Measurements from ENCODE around the gene TMEM179B. TPM values are rescaled to one million over a fixed set of nuclear protein-coding genes. Genes with fewer than 3 reads are reported as not detected.

The TMEM179B gene
- polyA plus RNA-seq, 3 donors = 95.8 to 236 (median 220) TPM

DNA sequence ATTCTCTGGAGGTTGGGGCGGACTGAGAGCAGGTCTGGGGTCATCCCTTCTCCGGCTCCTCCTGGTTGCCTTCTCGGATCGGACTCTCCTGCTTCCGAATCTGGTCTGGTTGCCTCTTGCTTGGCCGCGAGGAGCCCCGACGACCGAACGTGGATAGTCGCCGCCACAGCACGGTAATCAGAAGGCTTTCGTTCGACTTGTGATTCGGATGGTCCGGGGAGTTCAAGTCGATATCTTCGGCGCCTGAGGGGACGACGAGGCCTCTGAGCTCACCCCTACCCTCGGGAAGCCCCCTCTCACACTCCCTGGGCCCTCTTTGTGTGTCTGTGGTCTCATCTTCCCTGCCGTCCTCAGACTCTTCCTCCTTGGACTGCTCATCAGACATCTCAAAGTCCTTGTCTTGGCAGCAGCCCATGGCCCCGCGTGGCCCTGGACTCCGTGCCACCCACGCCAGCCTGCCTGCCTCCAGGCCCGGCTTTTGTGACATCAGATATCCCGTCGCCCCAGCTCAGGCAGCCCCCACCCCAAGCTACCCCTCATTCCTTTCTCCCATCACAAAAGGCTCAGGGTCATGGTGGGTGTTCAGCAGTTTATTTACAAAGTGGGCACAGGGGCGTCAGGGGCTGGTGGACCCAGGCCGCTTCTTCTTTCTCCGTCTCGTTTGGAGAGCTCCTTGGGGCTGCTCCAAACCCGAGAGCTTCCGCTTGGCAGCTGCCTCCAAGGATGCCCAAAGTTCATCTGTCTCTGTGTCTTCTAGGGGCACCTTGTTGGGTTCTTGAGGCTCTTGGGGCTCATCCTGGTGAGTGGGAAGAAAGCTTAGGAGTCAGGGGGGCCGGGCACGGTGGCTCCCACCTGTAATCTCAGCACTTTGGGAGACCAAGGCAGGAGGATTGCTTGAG, 45.4 kb downstream of the TMEM179B start, which contains the start of gene TEX54:
Gene TEX54 (minus strand): TSS at position 506 of the 899 bp plus-strand sequence.
- Histone ChIP-seq H3K27me3 (ENCODE audit: control insufficient read depth in 2 of 2, insufficient read depth in 2 of 2, low read length in 2 of 2) (no peaks in the 10 kb centered on the region), H3K4me1 (ENCODE audit: control insufficient read depth in 1 of 2, insufficient read depth in 2 of 2, low read length in 2 of 2) (peaks cover 24 to 31% of the 10 kb centered on the region in 2 donors), H3K36me3 (replicated peaks in 1 of 2; ENCODE audit: control insufficient read depth in 1 of 2, insufficient read depth in 2 of 2, low read length in 2 of 2) (peaks cover 17 to 40% of the 10 kb centered on the region in 2 donors), H3K27ac (ENCODE audit: low read depth in 1 of 2, low read length in 2 of 2) (peak within 1 kb of the TSS; percentile 84 to 86), H4K20me1 (ENCODE audit: insufficient read depth, low read length) (peaks cover 16% of the 10 kb centered on the region), H2AFZ (ENCODE audit: insufficient read depth, low read depth, low read length, poor library complexity, severe bottlenecking) (peak within 1 kb of the TSS; percentile 68), H3K9me3 (replicated peaks in 1 of 2; ENCODE audit: control insufficient read depth in 1 of 2, insufficient read depth in 1 of 2, low read length in 2 of 2) (no peaks in the 10 kb centered on the region), H3K79me2 (ENCODE audit: insufficient read depth, low read length) (peaks cover 91% of the 10 kb centered on the region), H3K4me3 (replicated peaks in 1 of 3; ENCODE audit: low read depth in 2 of 3, low read length in 3 of 3) (peak within 1 kb of the TSS; percentile 69 to 96 (median 88)), H3K9ac (ENCODE audit: insufficient read depth, low read length, poor library complexity, severe bottlenecking) (peak within 1 kb of the TSS; percentile 90), H3K4me2 (replicated peaks; ENCODE audit: extremely low read depth, low read length, poor library complexity, severe bottlenecking) (peak within 1 kb of the TSS; percentile 96)
- 16% methylated on average over 35 of the region's 40 CpGs for WGBS (ENCODE audit: insufficient coverage)
- H3K4me1 Mint-ChIP-seq = peaks cover 33% of the 10 kb centered on the region
- TF ChIP-seq, protein P1, sequence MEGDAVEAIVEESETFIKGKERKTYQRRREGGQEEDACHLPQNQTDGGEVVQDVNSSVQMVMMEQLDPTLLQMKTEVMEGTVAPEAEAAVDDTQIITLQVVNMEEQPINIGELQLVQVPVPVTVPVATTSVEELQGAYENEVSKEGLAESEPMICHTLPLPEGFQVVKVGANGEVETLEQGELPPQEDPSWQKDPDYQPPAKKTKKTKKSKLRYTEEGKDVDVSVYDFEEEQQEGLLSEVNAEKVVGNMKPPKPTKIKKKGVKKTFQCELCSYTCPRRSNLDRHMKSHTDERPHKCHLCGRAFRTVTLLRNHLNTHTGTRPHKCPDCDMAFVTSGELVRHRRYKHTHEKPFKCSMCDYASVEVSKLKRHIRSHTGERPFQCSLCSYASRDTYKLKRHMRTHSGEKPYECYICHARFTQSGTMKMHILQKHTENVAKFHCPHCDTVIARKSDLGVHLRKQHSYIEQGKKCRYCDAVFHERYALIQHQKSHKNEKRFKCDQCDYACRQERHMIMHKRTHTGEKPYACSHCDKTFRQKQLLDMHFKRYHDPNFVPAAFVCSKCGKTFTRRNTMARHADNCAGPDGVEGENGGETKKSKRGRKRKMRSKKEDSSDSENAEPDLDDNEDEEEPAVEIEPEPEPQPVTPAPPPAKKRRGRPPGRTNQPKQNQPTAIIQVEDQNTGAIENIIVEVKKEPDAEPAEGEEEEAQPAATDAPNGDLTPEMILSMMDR (IDR thresholded peaks at IDR 0.05) = no peak
- peaks cover 40 to 47% of the 10 kb centered on the region in 2 donors for H3K36me3 Mint-ChIP-seq
- peak in 1 of 3 donors; percentile 70 for DNase-seq
- no peaks in the 10 kb centered on the region for H3K27me3 Mint-ChIP-seq (ENCODE audit: low read depth in 3 of 3)
- peak within 1 kb of the TSS; percentile 99 to 100 (median 99) for H3K27ac Mint-ChIP-seq
- H3K4me3 Mint-ChIP-seq = peak within 1 kb of the TSS; percentile 97 to 98
- no peaks in the 10 kb centered on the region for H3K9me3 Mint-ChIP-seq
- intact Hi-C loops (cut with micrococcal nuclease) = loop anchor here in 1 of 2 donors (2.0 to 5.0 kb wide), 2 partner anchors 28 to 45 kb away; partner anchors contain the start of genes NXF1 and TMEM179B

GRCh38 chr11:62835336-62835735, 48.1 kb downstream of the TMEM179B start:
- TF ChIP-seq, protein P1 (IDR thresholded peaks at IDR 0.05) = no peak
- DNase-seq = peak in 1 of 3 donors; percentile 41
- no peak overlapping the region for H3K4me3 Mint-ChIP-seq
- no peak overlapping the region for H2AFZ ChIP-seq (ENCODE audit: insufficient read depth, low read depth, low read length, poor library complexity, severe bottlenecking)
- no peaks in the 10 kb centered on the region for H3K9me3 ChIP-seq (replicated peaks in 1 of 2; ENCODE audit: control insufficient read depth in 1 of 2, insufficient read depth in 1 of 2, low read length in 2 of 2)
- no peaks in the 10 kb centered on the region for H3K27me3 ChIP-seq (ENCODE audit: control insufficient read depth in 2 of 2, insufficient read depth in 2 of 2, low read length in 2 of 2)
- no peaks in the 10 kb centered on the region for H3K27me3 Mint-ChIP-seq (ENCODE audit: low read depth in 3 of 3)
- intact Hi-C loops (cut with micrococcal nuclease) = loop anchor here in 1 of 2 donors (5.0 kb wide), 1 partner anchor 33 kb away; no protein-coding TSS in a partner anchor
- WGBS (ENCODE audit: insufficient coverage) = 100% methylated on average over 6 of the region's 8 CpGs
- H3K4me1 Mint-ChIP-seq = peaks cover 37% of the 10 kb centered on the region
- peaks cover 7% of the 10 kb centered on the region for H4K20me1 ChIP-seq (ENCODE audit: insufficient read depth, low read length)
- H3K4me1 ChIP-seq (ENCODE audit: control insufficient read depth in 1 of 2, insufficient read depth in 2 of 2, low read length in 2 of 2) = peaks cover 27 to 39% of the 10 kb centered on the region in 2 donors
- H3K27ac ChIP-seq (ENCODE audit: low read depth in 1 of 2, low read length in 2 of 2) = peak overlapping the region in 1 of 2 donors; percentile 26
- no peak overlapping the region for H3K9ac ChIP-seq (ENCODE audit: insufficient read depth, low read length, poor library complexity, severe bottlenecking)
- H3K27ac Mint-ChIP-seq = peak overlapping the region in 5 of 7 donors; percentile 6 to 73 (median 59)
- peaks cover 29 to 32% of the 10 kb centered on the region in 2 donors for H3K36me3 Mint-ChIP-seq
- H3K79me2 ChIP-seq (ENCODE audit: insufficient read depth, low read length) = peaks cover 83% of the 10 kb centered on the region
- H3K9me3 Mint-ChIP-seq = peaks cover 0 to 3% (median 0%) of the 10 kb centered on the region in 7 donors
- no peak overlapping the region for H3K4me3 ChIP-seq (replicated peaks in 1 of 3; ENCODE audit: low read depth in 2 of 3, low read length in 3 of 3)
- no peak overlapping the region for H3K4me2 ChIP-seq (replicated peaks; ENCODE audit: extremely low read depth, low read length, poor library complexity, severe bottlenecking)
- H3K36me3 ChIP-seq (replicated peaks in 1 of 2; ENCODE audit: control insufficient read depth in 1 of 2, insufficient read depth in 2 of 2, low read length in 2 of 2) = peaks cover 11 to 33% of the 10 kb centered on the region in 2 donors

Data from CD14-positive monocyte (primary cell).